Caki2 (cell line): ENCODE results near the gene CSNK1G2. TPM values are rescaled to one million over a fixed set of nuclear protein-coding genes. Genes with fewer than 3 reads are reported as not detected.

Source experiments
- DNase-seq: peaks from one replicate; pipeline ENCODE4 v3.0.0-alpha.2; 2015; ENCODE audit warnings: low read depth
- in situ Hi-C: cut with HindIII; loops from 2 replicates; pipeline ENCODE4 v1.10.0; 2016; ENCODE audit warnings: low sequenced_read_pairs, low pct_unique_long_range_greater_than_20kb, mixed read lengths
- total RNA-seq: library from RNA; depleted of rRNA; stranded (reverse); fragments of >200 nt; shearing (Covaris generic); gene quantifications from 2 replicates; pipeline ENCODE4 v1.2.3, GENCODE V29; 2014; ENCODE audit warnings: low replicate concordance

Gene CSNK1G2
- total RNA-seq, 1 experiment from 2014 or later = 32.9 TPM

GRCh38 chr19:1998712-1999708, 58.0 kb downstream of the CSNK1G2 start:
- in situ Hi-C loops = no loop called here
- no peak for DNase-seq

GRCh38 chr19:1999856-2000515, 59.0 kb downstream of the CSNK1G2 start:
- in situ Hi-C loops = no loop called here

GRCh38 chr19:2003874-2004273, 62.9 kb downstream of the CSNK1G2 start:
- no peak for DNase-seq
- in situ Hi-C loops = no loop called here

More at GRCh38 chr19:1999856-2000515, 59.0 kb downstream of the CSNK1G2 start:
- no peak for DNase-seq

- no peak for DNase-seq
- in situ Hi-C loops = no loop called here
Measured at GRCh38 chr19:2010135-2010668, 69.2 kb downstream of the CSNK1G2 start.

GRCh38 chr19:2011169-2011568, 70.2 kb downstream of the CSNK1G2 start:
- no peak for DNase-seq
- in situ Hi-C loops = no loop called here

GRCh38 chr19:2012941-2013682, 72.1 kb downstream of the CSNK1G2 start:
- in situ Hi-C loops = no loop called here
- no peak for DNase-seq

- in situ Hi-C loops = no loop called here
Measured at GRCh38 chr19:2013683-2013961, 72.7 kb downstream of the CSNK1G2 start.

GRCh38 chr19:2014131-2014571, 73.2 kb downstream of the CSNK1G2 start:
- in situ Hi-C loops = no loop called here

More at GRCh38 chr19:2013683-2013961, 72.7 kb downstream of the CSNK1G2 start:
- DNase-seq = no peak

GRCh38 chr19:2014731-2015607, 74.0 kb downstream of the CSNK1G2 start:
- in situ Hi-C loops = no loop called here
- DNase-seq = no peak

More at GRCh38 chr19:2014131-2014571, 73.2 kb downstream of the CSNK1G2 start:
- DNase-seq = no peak

- in situ Hi-C loops = no loop called here
- DNase-seq = no peak
Measured at GRCh38 chr19:2015608-2015950, 74.6 kb downstream of the CSNK1G2 start, which contains the start of gene BTBD2. TSS of gene BTBD2 (minus strand) at chr19:2015714. CDS start at chr19:2015703, 11 bp downstream.

- in situ Hi-C loops = no loop called here
- peak; percentile 55 for DNase-seq
Measured at GRCh38 chr19:2016041-2016807, 75.3 kb downstream of the CSNK1G2 start.

GRCh38 chr19:2018752-2019151, 77.8 kb downstream of the CSNK1G2 start:
- no peak for DNase-seq
- in situ Hi-C loops = no loop called here

GRCh38 chr19:2021453-2022140, 80.6 kb downstream of the CSNK1G2 start:
- DNase-seq = no peak
- in situ Hi-C loops = no loop called here

- no peak for DNase-seq
- in situ Hi-C loops = no loop called here
Measured at GRCh38 chr19:2022289-2022688, 81.3 kb downstream of the CSNK1G2 start.

- DNase-seq = no peak
- in situ Hi-C loops = no loop called here
Measured at GRCh38 chr19:2026770-2027169, 85.8 kb downstream of the CSNK1G2 start.

- in situ Hi-C loops = no loop called here
- no peak for DNase-seq
Measured at GRCh38 chr19:2027361-2027760, 86.4 kb downstream of the CSNK1G2 start.
